Tibial artery (tissue), 4 donors: Measurements from ENCODE around the gene COQ4.
A peak's percentile ranks its signal among the peaks of the same experiment; 100 is the strongest.

Experiments
- DNase-seq, 2 donors: peaks; one replicate each; pipeline ENCODE4 v3.0.0-alpha.2; 2019
- H3K27ac ChIP-seq, 2 donors: fragments of 200-600 bp; sonication (generic) in 1 of 2; 1 replicate in 1 of 2; 2 replicates in 1 of 2; pipeline ENCODE4 v1.5.1; 2018 to 2019; ENCODE audit warnings: mild to moderate bottlenecking in 1 of 2
- H3K27me3 ChIP-seq, 2 donors: fragments of 200-600 bp; sonication (generic) in 1 of 2; one replicate each; pipeline versions ENCODE4 v1.5.1 to v1.6.0; 2016 to 2019
- H3K36me3 ChIP-seq, 3 donors: fragments of 200-600 bp; sonication (generic) in 2 of 3; one replicate each; pipeline ENCODE4 v1.5.1; 2016 to 2019; ENCODE audit warnings: mild to moderate bottlenecking in 2 of 3
- H3K4me1 ChIP-seq, 4 donors: fragments of 200-600 bp; sonication (generic) in 2 of 4; 1 replicate in 3 of 4; 2 replicates in 1 of 4; pipeline ENCODE4 v1.5.1; 2016 to 2019
- H3K4me3 ChIP-seq, 2 donors: fragments of 200-600 bp; sonication (generic) in 1 of 2; 1 replicate in 1 of 2; 2 replicates in 1 of 2; pipeline ENCODE4 v1.5.1; 2018 to 2019; ENCODE audit warnings: mild to moderate bottlenecking in 2 of 2
- H3K9me3 ChIP-seq, 3 donors: fragments of 200-600 bp; sonication (generic) in 1 of 3; one replicate each; pipeline ENCODE4 v1.5.1; 2016 to 2019
- CTCF ChIP-seq, 2 experiments: fragments of 200-600 bp in 1 of 2; fragments of 450-650 bp in 1 of 2; IDR thresholded peaks; one replicate each; pipeline ENCODE4 v1.5.1; 2017 to 2019; ENCODE audit warnings: antibody characterized with exemption in 2 of 2, mild to moderate bottlenecking in 1 of 2, moderate library complexity in 1 of 2
- intact Hi-C: fragments of 100-400 bp; cut with DNase I; formaldehyde crosslinking; loops from one replicate; pipeline ENCODE4 v1.15.0; 2023; ENCODE audit warnings: low total_unique reads

COQ4 gene

GRCh38 chr9:128372188-128372641, 49.6 kb downstream of the COQ4 start:
- TF ChIP-seq CTCF (IDR thresholded peaks at IDR 0.05): no peak
- Histone ChIP-seq H3K9me3 (no peaks in the 10 kb centered on the region), H3K27ac (peak overlapping the region in 1 of 2 donors; percentile 90), H3K27me3 (no peaks in the 10 kb centered on the region), H3K4me3 (peak overlapping the region; percentile 60 to 92), H3K4me1 (peaks cover 0 to 29% (median 18%) of the 10 kb centered on the region in 4 donors), H3K36me3 (peaks cover 0 to 33% (median 8%) of the 10 kb centered on the region in 3 donors)
- no peak for DNase-seq
- intact Hi-C loops: no loop called here

- Histone ChIP-seq H3K27ac (no peak overlapping the region), H3K9me3 (no peaks in the 10 kb centered on the region), H3K27me3 (no peaks in the 10 kb centered on the region), H3K36me3 (peaks cover under 1 to 34% (median 8%) of the 10 kb centered on the region in 3 donors), H3K4me3 (no peak overlapping the region), H3K4me1 (peaks cover 0 to 29% (median 18%) of the 10 kb centered on the region in 4 donors)
- DNase-seq: no peak
- intact Hi-C loops: no loop called here
- TF ChIP-seq CTCF (IDR thresholded peaks at IDR 0.05): no peak
These were observed 50.1 kb downstream of the COQ4 start for GRCh38 chr9:128372784-128373183.

GRCh38 chr9:128374221-128374675, 51.6 kb downstream of the COQ4 start:
- no peak for TF ChIP-seq CTCF (IDR thresholded peaks at IDR 0.05)
- DNase-seq: no peak
- intact Hi-C loops: no loop called here
- no peak overlapping the region for H3K27ac ChIP-seq
- no peak overlapping the region for H3K4me3 ChIP-seq
- H3K4me1 ChIP-seq: peaks cover 0 to 29% (median 18%) of the 10 kb centered on the region in 4 donors
- peaks cover 8 to 49% (median 15%) of the 10 kb centered on the region in 3 donors for H3K36me3 ChIP-seq
- H3K9me3 ChIP-seq: no peaks in the 10 kb centered on the region
- no peaks in the 10 kb centered on the region for H3K27me3 ChIP-seq

GRCh38 chr9:128375865-128376264, 53.2 kb downstream of the COQ4 start:
- H3K27me3 ChIP-seq: no peaks in the 10 kb centered on the region
- peaks cover 8 to 64% (median 23%) of the 10 kb centered on the region in 3 donors for H3K36me3 ChIP-seq
- DNase-seq: no peak
- H3K4me3 ChIP-seq: no peak overlapping the region
- no peak for TF ChIP-seq CTCF (IDR thresholded peaks at IDR 0.05)
- H3K4me1 ChIP-seq: peaks cover 0 to 20% (median 10%) of the 10 kb centered on the region in 4 donors
- intact Hi-C loops: no loop called here
- no peaks in the 10 kb centered on the region for H3K9me3 ChIP-seq
- H3K27ac ChIP-seq: no peak overlapping the region

GRCh38 chr9:128382261-128382660, 59.6 kb downstream of the COQ4 start:
- peaks cover 29 to 95% (median 43%) of the 10 kb centered on the region in 3 donors for H3K36me3 ChIP-seq
- no peak overlapping the region for H3K4me3 ChIP-seq
- H3K9me3 ChIP-seq: no peaks in the 10 kb centered on the region
- no peak for TF ChIP-seq CTCF (IDR thresholded peaks at IDR 0.05)
- H3K4me1 ChIP-seq: no peaks in the 10 kb centered on the region
- no peak for DNase-seq
- H3K27ac ChIP-seq: no peak overlapping the region
- no peaks in the 10 kb centered on the region for H3K27me3 ChIP-seq
- intact Hi-C loops: no loop called here
